WI38 (cell line): ENCODE measurements around the gene CHAC1.

Experiments used
- H3K4me3 ChIP-seq: 2 replicates; pipeline ENCODE4 v1.5.1; 2011; ENCODE audit warnings: low read depth, mild to moderate bottlenecking, control low read depth, low read length
- TF ChIP-seq, protein P1 (sequence below): IDR thresholded peaks from 2 replicates; pipeline ENCODE4 v1.5.1; 2012; ENCODE audit warnings: low read depth, mild to moderate bottlenecking, control low read depth, low read length

Gene CHAC1

DNA sequence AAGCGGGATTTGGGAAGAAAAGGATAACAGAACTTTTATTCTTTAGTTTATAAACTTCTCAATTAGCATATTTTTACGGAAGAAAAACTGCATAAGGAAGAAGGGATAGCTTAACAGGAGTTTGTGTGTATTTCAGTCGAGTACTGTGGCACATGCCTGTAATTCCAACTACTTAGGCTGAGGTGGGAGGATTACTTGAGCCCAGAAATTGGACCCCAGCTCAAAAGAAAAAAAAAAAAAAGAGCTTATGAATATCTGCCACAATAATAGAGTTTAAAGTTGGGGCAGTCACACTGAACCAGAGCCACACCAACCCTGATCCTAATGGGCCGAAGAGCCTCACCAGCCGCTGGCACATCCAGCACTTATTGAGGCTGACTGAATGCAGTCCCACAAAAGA, 31.1 kb downstream of the CHAC1 start:
- TF ChIP-seq, protein P1, sequence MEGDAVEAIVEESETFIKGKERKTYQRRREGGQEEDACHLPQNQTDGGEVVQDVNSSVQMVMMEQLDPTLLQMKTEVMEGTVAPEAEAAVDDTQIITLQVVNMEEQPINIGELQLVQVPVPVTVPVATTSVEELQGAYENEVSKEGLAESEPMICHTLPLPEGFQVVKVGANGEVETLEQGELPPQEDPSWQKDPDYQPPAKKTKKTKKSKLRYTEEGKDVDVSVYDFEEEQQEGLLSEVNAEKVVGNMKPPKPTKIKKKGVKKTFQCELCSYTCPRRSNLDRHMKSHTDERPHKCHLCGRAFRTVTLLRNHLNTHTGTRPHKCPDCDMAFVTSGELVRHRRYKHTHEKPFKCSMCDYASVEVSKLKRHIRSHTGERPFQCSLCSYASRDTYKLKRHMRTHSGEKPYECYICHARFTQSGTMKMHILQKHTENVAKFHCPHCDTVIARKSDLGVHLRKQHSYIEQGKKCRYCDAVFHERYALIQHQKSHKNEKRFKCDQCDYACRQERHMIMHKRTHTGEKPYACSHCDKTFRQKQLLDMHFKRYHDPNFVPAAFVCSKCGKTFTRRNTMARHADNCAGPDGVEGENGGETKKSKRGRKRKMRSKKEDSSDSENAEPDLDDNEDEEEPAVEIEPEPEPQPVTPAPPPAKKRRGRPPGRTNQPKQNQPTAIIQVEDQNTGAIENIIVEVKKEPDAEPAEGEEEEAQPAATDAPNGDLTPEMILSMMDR, result no peak
- H3K4me3 ChIP-seq, result peak overlapping the region; percentile 47; the same call in 1 of the 2 replicates

- TF ChIP-seq, protein P1, result no peak
These were observed 31.7 kb downstream of the CHAC1 start for GRCh38 chr15:40984964-40985363.

DNA sequence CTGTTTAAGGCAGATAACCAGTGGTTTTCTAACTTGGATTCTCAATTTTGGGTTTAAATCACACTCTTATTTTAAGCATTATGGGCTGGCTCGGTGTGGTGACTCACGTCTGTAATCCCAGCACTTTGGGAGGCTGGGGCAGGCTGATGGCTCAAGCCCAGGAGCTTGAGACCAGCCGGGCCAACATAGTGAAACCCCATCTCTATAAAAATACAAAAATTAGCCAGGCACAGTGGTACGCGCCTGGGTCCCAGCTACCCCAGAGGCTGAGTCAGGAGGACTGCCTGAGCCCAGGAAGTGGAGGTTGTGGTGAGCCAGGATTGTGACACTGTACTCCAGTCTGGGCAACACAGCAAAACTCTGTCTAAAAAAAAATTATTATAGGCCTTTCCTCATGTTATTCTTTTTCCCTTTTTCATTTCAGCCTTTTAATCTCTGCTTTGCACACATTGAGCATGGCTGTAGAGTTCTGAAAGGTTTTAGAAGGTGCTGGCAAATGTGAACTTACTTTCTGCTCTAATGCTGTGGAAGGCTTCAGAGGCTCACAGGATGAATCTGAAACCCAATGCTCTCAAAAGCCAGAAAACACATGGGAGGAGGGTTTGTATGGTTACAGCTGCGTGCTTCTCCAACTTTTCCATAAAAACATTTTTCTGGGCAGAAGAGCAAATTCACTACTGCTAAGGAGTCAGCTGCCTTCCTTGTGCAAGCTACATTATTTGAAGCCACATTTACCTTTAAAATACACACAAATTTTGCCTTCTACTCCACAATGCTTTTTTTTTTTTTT, 32.5 kb downstream of the CHAC1 start:
- TF ChIP-seq, protein P1, result no peak
- H3K4me3 ChIP-seq, result peak overlapping the region; percentile 47

More at GRCh38 chr15:40984964-40985363, 31.7 kb downstream of the CHAC1 start:
- H3K4me3 ChIP-seq, result peak overlapping the region; percentile 47

- no peak overlapping the region for H3K4me3 ChIP-seq
- TF ChIP-seq, protein P1, result no peak
These were observed 33.5 kb downstream of the CHAC1 start for GRCh38 chr15:40986820-40987219.

- H3K4me3 ChIP-seq, result no peak overlapping the region
- TF ChIP-seq, protein P1, result no peak
These were observed 34.9 kb downstream of the CHAC1 start for GRCh38 chr15:40988156-40988555.

DNA sequence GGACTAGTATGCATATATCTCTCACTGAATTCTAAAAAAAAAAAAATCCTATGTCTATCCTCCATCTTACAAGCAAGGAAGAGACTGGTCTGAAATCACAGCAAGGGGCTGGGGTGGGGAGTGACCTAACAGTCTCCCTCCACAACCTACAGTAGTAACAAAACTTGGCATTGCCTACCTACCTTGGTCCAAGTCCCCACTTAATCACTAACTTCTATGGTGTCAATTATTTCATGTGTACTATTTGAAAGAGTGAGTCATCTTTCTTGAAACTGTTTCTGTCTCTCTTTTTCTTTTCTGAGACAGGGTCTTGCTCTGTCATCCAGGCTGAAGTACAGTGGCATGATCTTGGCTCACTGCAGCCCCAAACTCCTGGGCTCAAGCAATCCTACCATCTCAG, 36.8 kb downstream of the CHAC1 start:
- TF ChIP-seq, protein P1, result no peak
- no peak overlapping the region for H3K4me3 ChIP-seq

DNA sequence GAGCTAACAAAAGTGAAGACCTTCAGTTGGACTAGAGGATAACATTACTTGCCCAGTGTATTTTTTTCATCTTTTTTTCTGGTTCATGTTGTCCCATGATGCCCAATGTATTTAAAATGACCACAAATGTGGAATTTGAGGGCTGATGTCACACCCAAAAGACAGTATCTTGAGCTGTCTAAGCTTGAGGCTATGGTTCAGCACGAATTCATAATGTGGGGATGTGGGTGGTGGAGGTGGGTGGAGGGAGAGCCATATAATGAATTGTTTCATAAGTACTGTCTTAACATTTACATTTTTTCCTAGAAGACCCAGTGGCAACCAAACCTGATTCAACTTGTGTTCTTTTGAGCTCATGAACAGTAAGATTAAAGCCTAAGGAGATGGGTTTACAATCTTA, 37.5 kb downstream of the CHAC1 start:
- TF ChIP-seq, protein P1, result no peak
- no peak overlapping the region for H3K4me3 ChIP-seq
